GM19452 (cell line): ENCODE measurements around the gene IFT122.
A peak's percentile ranks its signal among the peaks of the same experiment; 100 is the strongest.

ENCODE experiments used
- ATAC-seq: cut with Tn5 transposase; IDR thresholded peaks from one replicate; pipeline ENCODE4 v1.9.1; 2021; ENCODE audit not compliant: unreplicated experiment

The IFT122 gene

GRCh38 chr3:129415830-129416229 lies 24.2 kb upstream of the IFT122 start:
- no peak for ATAC-seq

DNA sequence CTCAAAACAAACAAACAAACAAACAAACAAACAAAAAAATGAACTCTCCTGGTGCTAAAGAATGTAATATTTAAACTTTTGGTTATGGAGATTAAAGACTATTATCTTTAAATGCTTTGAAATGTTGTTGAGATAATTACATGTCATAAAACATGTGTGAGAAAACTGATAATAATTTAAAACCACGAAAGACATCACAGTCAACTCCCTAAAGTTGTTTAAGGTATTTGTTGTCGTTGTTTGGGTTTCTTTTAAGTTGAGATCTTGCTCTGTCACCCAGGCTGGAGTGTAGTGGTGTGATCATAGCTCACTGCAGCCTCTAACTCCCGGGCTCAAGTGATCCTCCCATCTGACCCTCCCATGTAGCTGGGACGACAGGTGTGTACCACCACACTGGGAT lies 23.6 kb upstream of the IFT122 start:
- ATAC-seq = no peak

GRCh38 chr3:129417326-129417725 lies 22.7 kb upstream of the IFT122 start:
- ATAC-seq = no peak

DNA sequence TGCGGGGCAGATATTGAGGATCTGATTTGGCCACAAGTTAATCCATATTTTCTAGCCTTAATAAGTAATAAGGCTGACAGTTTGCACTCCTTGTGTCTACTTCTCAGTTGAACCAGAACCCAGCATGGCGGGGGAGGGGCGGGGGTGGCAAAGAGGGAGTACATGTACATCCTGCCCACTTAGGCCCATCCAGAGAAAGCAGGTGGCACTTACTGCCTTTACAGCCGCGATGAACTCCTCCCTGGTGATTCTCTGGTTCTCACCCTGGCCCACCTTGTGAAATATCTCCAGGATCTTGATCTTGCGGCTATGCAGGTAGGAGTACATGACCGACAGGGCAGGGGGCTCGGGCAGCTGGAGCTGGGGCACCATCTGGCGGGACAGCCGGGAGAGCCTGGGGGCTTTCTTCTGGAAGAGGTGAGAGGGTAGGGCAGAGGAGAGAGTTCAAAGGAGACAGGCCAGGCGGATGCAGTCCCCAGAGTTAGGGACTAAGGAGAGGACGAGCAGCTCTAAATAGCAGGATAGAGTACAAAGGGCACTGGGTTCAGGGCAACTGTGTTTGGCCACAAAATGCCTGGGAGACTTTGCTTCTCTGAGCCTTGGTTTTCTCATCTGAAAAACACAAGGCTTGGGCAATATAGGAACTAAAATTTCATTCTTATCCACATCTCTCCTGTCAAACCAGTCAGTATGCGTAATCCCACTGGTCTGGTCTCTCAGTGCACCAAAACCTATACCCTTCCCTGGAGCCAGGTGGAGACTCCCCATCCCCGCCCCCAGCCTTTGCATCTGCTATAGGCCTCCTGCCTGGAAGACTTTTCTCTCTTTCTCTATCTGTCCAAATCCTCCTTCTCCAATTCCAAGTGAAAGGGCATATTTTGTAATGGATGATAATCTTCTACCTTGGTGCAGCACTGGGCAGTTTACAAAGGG lies 21.7 kb upstream of the IFT122 start:
- no peak for ATAC-seq

DNA sequence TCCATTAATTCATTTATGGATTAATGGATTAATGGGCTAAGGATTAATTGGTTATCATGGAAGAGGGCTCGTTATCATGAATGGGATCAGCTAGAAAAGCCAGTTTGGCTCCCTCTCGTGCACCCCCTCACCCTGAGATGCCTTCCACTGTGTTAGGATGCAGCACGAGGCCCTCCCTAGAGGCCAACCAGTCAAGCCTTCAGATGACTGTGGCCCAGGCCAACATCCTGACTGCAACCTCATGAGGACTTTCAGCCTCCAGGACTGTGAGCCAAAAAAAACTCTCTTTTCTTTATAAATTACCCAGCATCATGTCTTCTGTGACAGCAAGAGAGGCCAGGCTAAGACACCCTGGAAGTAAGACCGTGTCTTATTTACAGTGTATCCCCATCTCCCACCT lies 20.5 kb upstream of the IFT122 start:
- no peak for ATAC-seq

- ATAC-seq = no peak
Measured at GRCh38 chr3:129421236-129421883, 18.7 kb upstream of the IFT122 start.

DNA sequence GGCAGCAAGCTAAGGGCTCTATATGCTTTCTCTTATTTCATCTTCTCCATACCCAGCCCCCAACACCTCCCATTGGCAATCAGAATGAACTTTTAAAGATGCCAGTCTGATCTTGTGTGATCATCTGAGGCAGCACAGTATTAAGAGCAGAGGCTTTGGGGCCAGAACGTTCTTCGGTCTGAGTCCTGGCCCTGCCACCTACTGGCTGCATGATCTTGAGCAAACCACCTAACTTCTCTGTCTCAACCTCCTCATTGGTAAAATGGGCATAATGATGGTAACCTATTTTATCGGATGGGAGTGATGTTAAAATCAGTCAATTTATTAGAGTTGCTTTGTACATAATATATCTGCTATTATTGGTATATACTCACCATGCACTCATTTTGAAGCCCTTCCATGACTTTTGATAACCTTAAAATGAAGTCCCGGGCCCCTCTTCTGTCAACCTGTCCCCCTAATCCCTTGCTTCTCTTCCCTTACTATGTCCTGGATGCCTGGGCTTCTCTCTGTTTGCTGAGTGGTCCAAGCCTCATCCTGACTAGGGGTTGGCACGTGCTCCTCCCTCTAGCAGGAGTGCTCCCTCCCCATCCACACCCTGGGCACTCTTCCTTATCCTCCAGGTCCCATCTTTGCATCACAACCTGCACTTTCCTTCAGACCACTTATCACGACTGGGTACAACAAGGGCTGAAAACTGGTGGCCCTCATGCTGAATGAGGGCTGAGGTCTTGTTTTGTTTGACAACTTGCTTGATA lies 17.9 kb upstream of the IFT122 start:
- ATAC-seq = no peak

DNA sequence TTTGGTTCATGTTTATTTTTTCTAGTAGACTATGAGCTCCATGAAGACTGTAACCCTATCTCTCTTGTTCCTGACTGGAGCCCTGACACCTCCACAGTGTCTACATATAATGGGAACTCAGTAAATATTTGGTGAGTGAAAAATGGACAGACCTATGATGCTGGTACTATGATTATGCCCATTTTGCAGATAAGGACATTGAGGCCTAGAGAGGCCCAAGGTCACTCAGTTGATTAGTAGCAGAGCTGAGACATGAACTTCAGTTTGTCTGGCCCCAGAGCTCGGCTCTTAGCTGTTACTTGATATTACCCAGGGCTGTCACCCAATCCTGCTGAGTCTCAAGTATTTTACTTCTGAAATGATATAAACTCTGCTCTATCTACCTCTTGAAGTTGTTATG lies 17.1 kb upstream of the IFT122 start:
- no peak for ATAC-seq

DNA sequence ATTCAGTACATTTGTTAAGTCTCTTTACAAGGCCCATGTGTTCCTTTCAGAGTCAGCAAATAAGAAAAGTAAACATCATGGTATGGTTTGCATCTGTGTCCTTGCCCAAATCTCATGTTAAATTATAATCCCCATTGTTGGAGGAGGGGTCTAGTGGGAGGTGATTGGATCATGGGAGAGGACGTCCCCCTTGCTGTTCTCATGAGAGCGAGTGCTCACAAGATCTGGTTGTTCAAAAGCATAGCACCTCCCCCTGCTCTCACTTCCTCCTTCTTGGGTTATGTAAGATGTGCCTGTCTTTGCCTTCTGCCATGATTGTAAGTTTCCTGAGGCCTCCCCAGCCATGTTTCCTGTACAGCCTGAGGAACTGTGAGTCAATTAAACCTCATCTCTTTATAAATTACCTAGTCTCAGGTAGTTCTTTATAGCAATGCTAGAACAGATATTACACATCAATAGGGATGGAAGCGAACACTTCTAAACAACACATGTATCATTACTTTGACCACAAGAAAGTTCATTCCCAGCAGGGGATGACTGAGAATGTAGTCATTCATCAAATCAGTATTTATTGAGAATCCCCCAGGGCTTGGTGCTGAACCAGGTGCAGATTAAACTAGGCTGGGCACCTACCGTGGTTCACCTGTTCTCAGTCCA lies 15.7 kb upstream of the IFT122 start:
- ATAC-seq = peak; percentile 60

DNA sequence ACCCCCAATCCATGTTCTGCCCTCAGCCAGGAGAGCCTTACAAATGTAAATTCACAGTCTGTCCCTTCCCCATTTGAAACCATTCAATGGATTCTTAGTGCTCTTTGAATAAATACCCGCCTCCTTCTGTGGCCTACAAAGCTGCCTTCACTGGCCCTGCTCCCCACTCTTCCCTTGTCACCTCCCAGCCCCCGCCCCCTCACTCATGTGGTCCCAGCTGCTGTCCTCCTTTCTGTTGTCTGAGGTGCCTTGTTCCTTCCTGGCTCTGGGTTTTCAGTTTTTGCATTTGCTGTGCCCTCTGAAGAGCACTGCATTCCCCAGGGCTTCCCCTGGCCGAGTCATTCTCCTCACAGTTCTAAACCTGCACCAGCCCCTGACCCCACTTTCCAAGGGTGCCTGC lies 14.8 kb upstream of the IFT122 start:
- no peak for ATAC-seq

DNA sequence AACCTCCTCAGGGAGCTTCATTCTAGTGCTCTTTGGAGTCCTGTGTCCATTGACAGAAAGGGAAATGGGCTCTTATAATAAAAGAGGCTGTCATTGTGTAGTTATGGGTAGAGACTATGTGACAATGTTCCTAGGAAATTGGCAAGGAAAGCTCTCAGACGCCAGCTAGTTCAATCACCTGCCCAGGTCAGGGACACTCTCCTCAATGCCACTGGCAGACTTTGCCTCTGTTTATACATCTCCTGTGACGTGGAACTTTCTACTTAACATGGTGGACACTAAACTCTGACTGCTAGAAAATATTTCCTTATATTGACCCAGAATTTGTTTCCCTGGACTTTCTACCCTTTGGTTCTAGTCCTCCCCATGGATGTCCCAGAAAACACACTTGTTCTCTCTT lies 14.4 kb upstream of the IFT122 start:
- no peak for ATAC-seq

- ATAC-seq = no peak
Measured at GRCh38 chr3:129428007-129428375, 12.0 kb upstream of the IFT122 start.

GRCh38 chr3:129428376-129429079 lies 11.5 kb upstream of the IFT122 start, which contains the start of gene EFCAB12:
TSS of gene EFCAB12 (minus strand) at chr3:129428636. CDS start at chr3:129428488, 148 bp downstream.
- ATAC-seq = peak; percentile 94

GRCh38 chr3:129429080-129429451 lies 11.0 kb upstream of the IFT122 start:
- no peak for ATAC-seq

- ATAC-seq = no peak
Measured at GRCh38 chr3:129429602-129430001, 10.4 kb upstream of the IFT122 start.

DNA sequence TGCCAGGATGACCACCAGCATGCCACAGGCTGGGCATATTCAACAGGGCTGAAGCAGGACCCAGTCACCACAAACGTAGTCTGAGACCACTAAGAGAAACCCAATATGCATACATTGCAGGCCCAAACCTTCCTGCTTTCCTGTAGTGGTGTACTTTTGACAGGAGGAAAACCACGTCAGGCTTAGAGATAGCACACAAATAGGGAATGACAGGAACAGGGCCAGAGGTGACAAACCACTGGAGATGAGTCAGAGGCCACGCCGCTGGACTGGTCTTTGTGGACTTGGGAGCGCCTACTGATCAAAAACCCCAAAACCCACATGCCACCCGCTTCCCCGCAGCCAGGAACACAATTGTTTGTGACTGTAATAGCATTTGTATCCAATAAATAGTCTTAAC lies 8.0 kb upstream of the IFT122 start:
- ATAC-seq = no peak

GRCh38 chr3:129432671-129433070 lies 7.4 kb upstream of the IFT122 start:
- no peak for ATAC-seq

DNA sequence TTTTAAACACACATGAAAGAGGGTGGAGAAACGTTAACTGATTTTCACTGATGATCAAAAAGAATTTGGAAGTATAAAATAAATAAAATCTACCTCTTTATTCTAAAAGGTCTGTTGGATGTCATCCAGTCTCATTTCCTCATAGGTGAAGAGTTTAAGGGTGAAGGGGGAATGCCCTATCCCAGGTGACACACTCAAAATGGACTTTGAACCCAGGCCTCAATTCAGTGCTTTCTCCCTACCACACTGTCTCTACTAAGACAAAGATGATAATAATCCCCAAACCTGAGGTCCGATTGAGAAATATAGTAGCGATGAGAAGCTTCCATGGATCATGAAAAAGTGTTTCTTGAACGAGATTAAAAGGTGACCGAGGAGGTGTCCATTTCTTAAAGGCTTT lies 6.5 kb upstream of the IFT122 start:
- ATAC-seq = no peak

- no peak for ATAC-seq
Measured at GRCh38 chr3:129434140-129434539, 5.9 kb upstream of the IFT122 start.

DNA sequence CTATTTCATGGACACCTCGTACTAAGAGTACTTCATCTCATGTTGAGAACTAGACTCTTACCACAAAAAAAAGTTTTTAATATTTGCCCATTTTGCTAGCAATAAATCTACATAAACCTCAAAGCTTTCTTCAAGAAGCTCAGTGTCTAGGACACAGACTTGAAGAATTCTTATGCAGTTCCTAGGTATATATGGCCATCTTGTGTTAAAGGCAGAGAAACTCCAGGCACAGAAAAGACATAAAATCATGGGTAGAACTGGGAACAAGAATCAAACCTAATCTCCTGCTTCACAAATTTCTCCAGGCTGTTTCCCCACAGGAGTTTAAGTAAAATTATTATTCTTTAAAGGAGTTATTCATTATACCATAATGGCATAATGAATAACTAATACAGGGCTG lies 4.7 kb upstream of the IFT122 start:
- ATAC-seq = no peak
